SK-N-MC (cell line): ENCODE measurements around the gene NLRC5.

Experiments used
- EZH2 ChIP-seq: fragments of 200-600 bp; sonication (generic); IDR thresholded peaks from one replicate; pipeline ENCODE4 v1.6.1; 2017; ENCODE audit warnings: antibody characterized with exemption
- POLR2AphosphoS5 ChIP-seq: IDR thresholded peaks from 2 replicates; pipeline ENCODE4 v1.6.1; 2012; ENCODE audit warnings: mild to moderate bottlenecking, low read depth, low read length, borderline replicate concordance

GRCh38 chr16:57066625-57067024 is 77.3 kb downstream of the NLRC5 start:
- no peak for TF ChIP-seq EZH2
- TF ChIP-seq POLR2AphosphoS5: no peak
